Subcutaneous abdominal adipose tissue (tissue), 5 donors: ENCODE results near the gene USP34.
"Not testable (repeated sequence)": the region's sequence is repeated elsewhere in the genome, so short reads cannot be mapped to it uniquely, and the experiment has no call there.

ENCODE experiments used
- H3K27ac ChIP-seq: one replicate; pipeline ENCODE4 v1.7.0; 2013; ENCODE audit warnings: low read depth, mild to moderate bottlenecking, inconsistent platforms, low read length, moderate library complexity
- H3K27me3 ChIP-seq, 5 donors: one replicate each; pipeline ENCODE4 v1.7.0; 2013; ENCODE audit warnings: low read length in 5 of 5, inconsistent platforms in 1 of 5; ENCODE audit not compliant: control insufficient read depth in 5 of 5, insufficient read depth in 4 of 5
- H3K36me3 ChIP-seq, 5 donors: one replicate each; pipeline ENCODE4 v1.7.0; 2013; ENCODE audit warnings: low read length in 5 of 5; ENCODE audit not compliant: control insufficient read depth in 5 of 5, insufficient read depth in 5 of 5
- H3K4me1 ChIP-seq, 5 donors: one replicate each; pipeline ENCODE4 v1.7.0; 2013; ENCODE audit warnings: low read length in 5 of 5, mild to moderate bottlenecking in 3 of 5, moderate library complexity in 1 of 5; ENCODE audit not compliant: control insufficient read depth in 5 of 5, insufficient read depth in 5 of 5
- H3K4me3 ChIP-seq, 5 donors: one replicate each; pipeline ENCODE4 v1.7.0; 2013; ENCODE audit warnings: low read length in 5 of 5, low read depth in 1 of 5
- H3K9ac ChIP-seq, 5 donors: one replicate each; pipeline ENCODE4 v1.7.0; 2013; ENCODE audit warnings: low read length in 5 of 5, mild to moderate bottlenecking in 4 of 5, moderate library complexity in 3 of 5
- H3K9me3 ChIP-seq, 5 donors: one replicate each; pipeline ENCODE4 v1.7.0; 2013; ENCODE audit warnings: low read length in 5 of 5; ENCODE audit not compliant: control insufficient read depth in 5 of 5
- donor health status: healthy.
- donor health status: healthy.
- donor health status: healthy.
- donor health status: healthy.
- donor health status: healthy.

Gene USP34

GRCh38 chr2:61446971-61447370 lies 23.9 kb downstream of the USP34 start:
- not testable (repeated sequence) for H3K9ac ChIP-seq, H3K4me1 ChIP-seq, H3K9me3 ChIP-seq, H3K4me3 ChIP-seq, H3K27ac ChIP-seq, H3K36me3 ChIP-seq, H3K27me3 ChIP-seq

GRCh38 chr2:61443342-61444041 lies 27.4 kb downstream of the USP34 start:
- Histone ChIP-seq H3K9me3 (no peaks in the 10 kb centered on the region), H3K9ac (no peak overlapping the region), H3K36me3 (peaks cover 0 to 2% (median 0%) of the 10 kb centered on the region in 5 donors), H3K4me1 (peaks cover 4 to 22% (median 19%) of the 10 kb centered on the region in 5 donors), H3K4me3 (no peak overlapping the region), H3K27me3 (no peaks in the 10 kb centered on the region), H3K27ac (no peak overlapping the region)

GRCh38 chr2:61439241-61440002 lies 31.5 kb downstream of the USP34 start:
- Histone ChIP-seq H3K27me3 (no peaks in the 10 kb centered on the region), H3K36me3 (no peaks in the 10 kb centered on the region), H3K4me3 (peak overlapping the region in 1 of 5 donors; percentile 13), H3K27ac (no peak overlapping the region), H3K9ac (peak overlapping the region in 1 of 5 donors; percentile 52), H3K4me1 (peaks cover 4 to 39% (median 32%) of the 10 kb centered on the region in 5 donors), H3K9me3 (peaks cover 0 to 7% (median 0%) of the 10 kb centered on the region in 5 donors)

GRCh38 chr2:61438670-61439069 lies 32.2 kb downstream of the USP34 start:
- peaks cover 4 to 46% (median 40%) of the 10 kb centered on the region in 5 donors for H3K4me1 ChIP-seq
- H3K9me3 ChIP-seq: peaks cover 0 to 7% (median 0%) of the 10 kb centered on the region in 5 donors
- H3K36me3 ChIP-seq: no peaks in the 10 kb centered on the region
- no peaks in the 10 kb centered on the region for H3K27me3 ChIP-seq
- no peak overlapping the region for H3K9ac ChIP-seq
- H3K4me3 ChIP-seq: no peak overlapping the region
- no peak overlapping the region for H3K27ac ChIP-seq

- peaks cover 4 to 50% (median 40%) of the 10 kb centered on the region in 5 donors for H3K4me1 ChIP-seq
- no peak overlapping the region for H3K27ac ChIP-seq
- no peak overlapping the region for H3K4me3 ChIP-seq
- H3K27me3 ChIP-seq: no peaks in the 10 kb centered on the region
- peaks cover 0 to 7% (median 0%) of the 10 kb centered on the region in 5 donors for H3K9me3 ChIP-seq
- H3K36me3 ChIP-seq: no peaks in the 10 kb centered on the region
- no peak overlapping the region for H3K9ac ChIP-seq
Observed at GRCh38 chr2:61437170-61437569, 33.7 kb downstream of the USP34 start.

GRCh38 chr2:61436092-61436491 lies 34.8 kb downstream of the USP34 start:
- Histone ChIP-seq H3K36me3 (no peaks in the 10 kb centered on the region), H3K4me3 (peak overlapping the region in 2 of 5 donors; percentile 22 to 26), H3K27me3 (no peaks in the 10 kb centered on the region), H3K9ac (peak overlapping the region in 2 of 5 donors; percentile 7 to 45), H3K9me3 (peaks cover 0 to 7% (median 0%) of the 10 kb centered on the region in 5 donors), H3K4me1 (peaks cover 4 to 45% (median 37%) of the 10 kb centered on the region in 5 donors), H3K27ac (no peak overlapping the region)

- Histone ChIP-seq H3K4me1 (peaks cover 4 to 43% (median 37%) of the 10 kb centered on the region in 5 donors), H3K4me3 (no peak overlapping the region), H3K9me3 (peaks cover 0 to 7% (median 0%) of the 10 kb centered on the region in 5 donors), H3K27me3 (no peaks in the 10 kb centered on the region), H3K9ac (no peak overlapping the region), H3K27ac (no peak overlapping the region), H3K36me3 (no peaks in the 10 kb centered on the region)
Observed at GRCh38 chr2:61435291-61435690, 35.6 kb downstream of the USP34 start.

GRCh38 chr2:61434314-61434713 lies 36.6 kb downstream of the USP34 start:
- peaks cover 0 to 33% (median 27%) of the 10 kb centered on the region in 5 donors for H3K4me1 ChIP-seq
- H3K9ac ChIP-seq: no peak overlapping the region
- H3K36me3 ChIP-seq: no peaks in the 10 kb centered on the region
- no peak overlapping the region for H3K4me3 ChIP-seq
- H3K27ac ChIP-seq: no peak overlapping the region
- no peaks in the 10 kb centered on the region for H3K27me3 ChIP-seq
- H3K9me3 ChIP-seq: peaks cover 0 to 7% (median 0%) of the 10 kb centered on the region in 5 donors

- Histone ChIP-seq H3K27ac (no peak overlapping the region), H3K4me1 (peaks cover 0 to 28% (median 24%) of the 10 kb centered on the region in 5 donors), H3K36me3 (no peaks in the 10 kb centered on the region), H3K9me3 (peaks cover 0 to 7% (median 0%) of the 10 kb centered on the region in 5 donors), H3K9ac (no peak overlapping the region), H3K4me3 (no peak overlapping the region), H3K27me3 (no peaks in the 10 kb centered on the region)
Observed at GRCh38 chr2:61433606-61434005, 37.3 kb downstream of the USP34 start.

- no peaks in the 10 kb centered on the region for H3K27me3 ChIP-seq
- no peak overlapping the region for H3K27ac ChIP-seq
- no peak overlapping the region for H3K4me3 ChIP-seq
- no peak overlapping the region for H3K9ac ChIP-seq
- H3K4me1 ChIP-seq: peaks cover 0 to 28% (median 24%) of the 10 kb centered on the region in 5 donors
- peaks cover 0 to 7% (median 0%) of the 10 kb centered on the region in 5 donors for H3K9me3 ChIP-seq
- H3K36me3 ChIP-seq: no peaks in the 10 kb centered on the region
Observed at GRCh38 chr2:61432990-61433389, 37.9 kb downstream of the USP34 start.
